HEK293T (cell line): ENCODE data around the gene PPP6R3.

ENCODE experiments used
- HDGF ChIP-seq: fragments of 450-650 bp; IDR thresholded peaks from 2 replicates; pipeline ENCODE4 v1.6.1; 2017; ENCODE audit warnings: antibody characterized with exemption, borderline replicate concordance
- PKNOX1 ChIP-seq: fragments of 450-650 bp; IDR thresholded peaks from 2 replicates; pipeline ENCODE4 v1.6.1; 2016

GRCh38 chr11:68549789-68550484 is 89.4 kb downstream of the PPP6R3 start:
- TF ChIP-seq PKNOX1 (no peak), HDGF (no peak)
